ENCODE data around the gene TMA7B. TPM values are rescaled to one million over a fixed set of nuclear protein-coding genes. Genes with fewer than 3 reads are reported as not detected.
A peak's percentile ranks its signal among the peaks of the same experiment; 100 is the strongest.

TMA7B gene
- total RNA-seq: not detected in 2 replicates

DNA sequence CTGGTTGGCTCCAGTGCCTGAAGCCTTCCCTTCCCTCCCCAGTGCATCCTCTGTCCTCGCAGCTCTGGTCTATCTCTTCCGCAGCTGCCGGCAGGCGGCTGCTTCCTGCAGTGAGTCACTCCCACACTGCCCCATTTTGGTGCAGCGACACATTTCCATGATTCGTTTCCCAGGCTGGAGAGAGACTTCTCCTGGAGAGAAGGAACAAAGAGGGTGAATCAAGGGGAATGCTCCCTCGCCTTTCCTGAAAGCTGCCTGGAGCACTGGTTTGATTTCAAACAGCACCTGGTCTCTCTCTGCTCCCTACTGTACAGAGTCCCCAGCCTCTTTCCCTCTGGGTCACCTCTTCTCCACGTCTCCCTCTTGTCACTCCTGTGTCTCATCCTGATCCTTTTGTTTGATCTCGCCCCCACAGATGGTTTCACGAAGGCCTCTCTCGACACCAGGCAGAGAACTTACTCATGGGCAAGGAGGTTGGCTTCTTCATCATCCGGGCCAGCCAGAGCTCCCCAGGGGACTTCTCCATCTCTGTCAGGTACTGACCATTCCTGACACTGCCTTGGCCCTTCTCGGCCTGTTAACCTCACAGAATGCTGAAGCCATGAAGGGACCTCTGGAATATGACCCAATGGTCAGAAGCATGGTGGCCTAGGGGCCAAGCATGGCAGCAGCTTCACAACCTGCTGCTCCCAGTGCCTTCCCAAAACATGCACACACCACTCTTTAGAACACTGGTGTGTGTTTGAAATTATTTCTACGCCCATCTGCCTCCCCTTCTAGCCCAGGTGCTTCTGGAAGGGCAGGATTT is at the start of gene TMA7B:
Gene TMA7B (plus strand): TSS at position 758 of the 808 bp plus-strand sequence. CDS start 3,978 bp downstream, outside the sequence.
- H3K79me2 ChIP-seq (ENCODE audit: insufficient read depth, low read length): no peaks in the 10 kb centered on the region
- no peaks in the 10 kb centered on the region for H3K27me3 ChIP-seq (ENCODE audit: insufficient read depth, low read length)
- peak within 1 kb of the TSS; percentile 68 for H3K27ac ChIP-seq (ENCODE audit: low read depth, low read length)
- H2AFZ ChIP-seq (ENCODE audit: low read length): peak within 1 kb of the TSS; percentile 84
- H3K9me3 ChIP-seq (ENCODE audit: low read depth, low read length): no peaks in the 10 kb centered on the region
- H4K20me1 ChIP-seq (ENCODE audit: insufficient read depth, low read length): no peaks in the 10 kb centered on the region
- peak; percentile 20 for TF ChIP-seq CTCF (IDR thresholded peaks at IDR 0.05; ENCODE audit: extremely low read depth, low read depth, low read length)
- peak; percentile 87 for DNase-seq (ENCODE audit: insufficient read length, low spot score, missing footprints)
- H3K4me1 ChIP-seq (ENCODE audit: insufficient read depth, low read length): peaks cover 24% of the 10 kb centered on the region
- H3K4me3 ChIP-seq (ENCODE audit: insufficient read depth, low read length): peak within 1 kb of the TSS; percentile 14
- H3K36me3 ChIP-seq (ENCODE audit: insufficient read depth, low read length): no peaks in the 10 kb centered on the region
- peak within 1 kb of the TSS; percentile 72 for H3K4me2 ChIP-seq (ENCODE audit: insufficient read depth, low read length)

- H3K4me1 ChIP-seq (ENCODE audit: insufficient read depth, low read length): no peaks in the 10 kb centered on the region
- H3K4me2 ChIP-seq (ENCODE audit: insufficient read depth, low read length): no peak overlapping the region
- no peaks in the 10 kb centered on the region for H4K20me1 ChIP-seq (ENCODE audit: insufficient read depth, low read length)
- H3K4me3 ChIP-seq (ENCODE audit: insufficient read depth, low read length): no peak overlapping the region
- TF ChIP-seq CTCF (IDR thresholded peaks at IDR 0.05; ENCODE audit: extremely low read depth, low read depth, low read length): no peak
- DNase-seq (ENCODE audit: insufficient read length, low spot score, missing footprints): no peak
- no peak overlapping the region for H3K27ac ChIP-seq (ENCODE audit: low read depth, low read length)
- H3K79me2 ChIP-seq (ENCODE audit: insufficient read depth, low read length): no peaks in the 10 kb centered on the region
- H3K36me3 ChIP-seq (ENCODE audit: insufficient read depth, low read length): no peaks in the 10 kb centered on the region
- H3K9me3 ChIP-seq (ENCODE audit: low read depth, low read length): no peaks in the 10 kb centered on the region
- peaks cover 14% of the 10 kb centered on the region for H3K27me3 ChIP-seq (ENCODE audit: insufficient read depth, low read length)
- H2AFZ ChIP-seq (ENCODE audit: low read length): no peak overlapping the region
Measured at GRCh38 chr22:39910876-39911613, 49.2 kb upstream of the TMA7B start.

- no peak for TF ChIP-seq CTCF (IDR thresholded peaks at IDR 0.05; ENCODE audit: extremely low read depth, low read depth, low read length)
- Histone ChIP-seq H3K27me3 (ENCODE audit: insufficient read depth, low read length) (peaks cover 19% of the 10 kb centered on the region), H3K4me2 (ENCODE audit: insufficient read depth, low read length) (no peak overlapping the region), H4K20me1 (ENCODE audit: insufficient read depth, low read length) (no peaks in the 10 kb centered on the region), H2AFZ (ENCODE audit: low read length) (no peak overlapping the region), H3K4me3 (ENCODE audit: insufficient read depth, low read length) (no peak overlapping the region), H3K4me1 (ENCODE audit: insufficient read depth, low read length) (no peaks in the 10 kb centered on the region), H3K79me2 (ENCODE audit: insufficient read depth, low read length) (no peaks in the 10 kb centered on the region), H3K9me3 (ENCODE audit: low read depth, low read length) (no peaks in the 10 kb centered on the region), H3K27ac (ENCODE audit: low read depth, low read length) (no peak overlapping the region), H3K36me3 (ENCODE audit: insufficient read depth, low read length) (no peaks in the 10 kb centered on the region)
- no peak for DNase-seq (ENCODE audit: insufficient read length, low spot score, missing footprints)
Measured at GRCh38 chr22:39913321-39913720, 46.9 kb upstream of the TMA7B start.

DNA sequence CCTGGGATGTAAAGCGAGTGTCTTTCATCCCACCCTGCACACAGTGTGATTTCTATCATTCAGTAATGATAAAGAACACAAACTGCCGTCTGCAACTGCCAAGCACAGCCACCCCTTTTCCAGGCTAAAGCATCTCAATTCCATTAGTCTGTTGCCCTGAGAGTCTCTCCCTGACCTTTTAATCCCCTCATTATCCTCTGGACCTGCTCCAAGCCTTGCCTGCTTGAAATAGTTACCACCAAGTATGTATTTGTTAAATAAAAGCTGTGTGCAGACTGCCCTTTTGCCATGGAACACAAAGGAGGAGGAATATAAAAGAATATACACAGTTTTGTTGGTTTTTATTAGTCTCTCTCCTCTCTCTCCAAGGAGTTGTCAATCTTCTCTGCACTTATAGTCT is 46.3 kb upstream of the TMA7B start:
- Histone ChIP-seq H3K4me2 (ENCODE audit: insufficient read depth, low read length) (no peak overlapping the region), H4K20me1 (ENCODE audit: insufficient read depth, low read length) (no peaks in the 10 kb centered on the region), H3K9me3 (ENCODE audit: low read depth, low read length) (no peaks in the 10 kb centered on the region), H3K4me1 (ENCODE audit: insufficient read depth, low read length) (no peaks in the 10 kb centered on the region), H3K79me2 (ENCODE audit: insufficient read depth, low read length) (no peaks in the 10 kb centered on the region), H2AFZ (ENCODE audit: low read length) (no peak overlapping the region), H3K27me3 (ENCODE audit: insufficient read depth, low read length) (peaks cover 19% of the 10 kb centered on the region), H3K36me3 (ENCODE audit: insufficient read depth, low read length) (no peaks in the 10 kb centered on the region), H3K4me3 (ENCODE audit: insufficient read depth, low read length) (no peak overlapping the region), H3K27ac (ENCODE audit: low read depth, low read length) (no peak overlapping the region)
- no peak for TF ChIP-seq CTCF (IDR thresholded peaks at IDR 0.05; ENCODE audit: extremely low read depth, low read depth, low read length)
- no peak for DNase-seq (ENCODE audit: insufficient read length, low spot score, missing footprints)

All from osteoblast (primary cell).